ENCODE measurements around the gene GPC1. TPM values are rescaled to one million over a fixed set of nuclear protein-coding genes. Genes with fewer than 3 reads are reported as not detected.

Gene GPC1
- total and polyA plus RNA-seq, 2 experiments from 2014 or later: 71.4 to 142 TPM

DNA sequence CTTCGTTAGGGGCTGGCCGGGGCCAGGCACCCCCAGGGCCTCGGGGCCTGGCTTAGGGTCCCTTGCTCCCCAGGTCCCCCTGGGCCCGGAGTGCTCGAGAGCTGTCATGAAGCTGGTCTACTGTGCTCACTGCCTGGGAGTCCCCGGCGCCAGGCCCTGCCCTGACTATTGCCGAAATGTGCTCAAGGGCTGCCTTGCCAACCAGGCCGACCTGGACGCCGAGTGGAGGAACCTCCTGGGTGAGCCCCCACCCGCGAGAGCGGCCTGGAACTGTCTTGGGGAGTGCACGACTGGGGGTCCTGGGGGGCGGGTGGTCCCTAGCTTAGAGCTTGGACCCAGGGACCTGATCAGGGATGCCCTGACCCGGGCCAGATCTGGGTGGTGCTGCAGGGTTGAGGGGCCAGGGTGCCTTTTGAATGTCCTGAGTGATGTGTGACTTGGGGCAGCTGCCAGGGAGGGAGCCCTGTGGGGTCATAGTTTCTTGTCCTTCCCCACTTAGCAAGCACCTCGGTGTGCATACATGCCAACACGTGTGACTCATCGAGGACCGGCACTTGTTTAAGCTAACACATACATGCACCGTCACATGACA lies 27.9 kb downstream of the GPC1 start:
- H3K4me3 ChIP-seq: no peak overlapping the region
- H4K20me1 ChIP-seq (ENCODE audit: insufficient read depth, poor library complexity, severe bottlenecking): peaks cover 7% of the 10 kb centered on the region
- no peak for TF ChIP-seq EZH2 (IDR thresholded peaks at IDR 0.05; ENCODE audit: borderline replicate concordance)
- no peak for TF ChIP-seq CTCF (IDR thresholded peaks at IDR 0.05; ENCODE audit: poor library complexity)
- TF ChIP-seq EZH2phosphoT487 (IDR thresholded peaks at IDR 0.05; ENCODE audit: low read depth, severe bottlenecking, unreplicated experiment): no peak
- no peak overlapping the region for H2AFZ ChIP-seq
- DNase-seq (ENCODE audit: low spot score): no peak
- H3K27ac ChIP-seq: no peak overlapping the region
- 95% methylated on average over 22 of the region's 22 CpGs for WGBS (ENCODE audit: low lambda C conversion rate, missing lambda C conversion rate)
- no peaks in the 10 kb centered on the region for H3K36me3 ChIP-seq (replicated peaks; ENCODE audit: insufficient read depth, low read depth)
- no peak overlapping the region for H3K4me2 ChIP-seq
- no peaks in the 10 kb centered on the region for H3K4me1 ChIP-seq (ENCODE audit: insufficient read depth)
- H3K27me3 ChIP-seq: no peaks in the 10 kb centered on the region
- H3K9me3 ChIP-seq (ENCODE audit: low read depth): no peaks in the 10 kb centered on the region
- H3K9me2 ChIP-seq (replicated peaks; ENCODE audit: insufficient read depth): no peaks in the 10 kb centered on the region
- H3K79me2 ChIP-seq: no peaks in the 10 kb centered on the region

DNA sequence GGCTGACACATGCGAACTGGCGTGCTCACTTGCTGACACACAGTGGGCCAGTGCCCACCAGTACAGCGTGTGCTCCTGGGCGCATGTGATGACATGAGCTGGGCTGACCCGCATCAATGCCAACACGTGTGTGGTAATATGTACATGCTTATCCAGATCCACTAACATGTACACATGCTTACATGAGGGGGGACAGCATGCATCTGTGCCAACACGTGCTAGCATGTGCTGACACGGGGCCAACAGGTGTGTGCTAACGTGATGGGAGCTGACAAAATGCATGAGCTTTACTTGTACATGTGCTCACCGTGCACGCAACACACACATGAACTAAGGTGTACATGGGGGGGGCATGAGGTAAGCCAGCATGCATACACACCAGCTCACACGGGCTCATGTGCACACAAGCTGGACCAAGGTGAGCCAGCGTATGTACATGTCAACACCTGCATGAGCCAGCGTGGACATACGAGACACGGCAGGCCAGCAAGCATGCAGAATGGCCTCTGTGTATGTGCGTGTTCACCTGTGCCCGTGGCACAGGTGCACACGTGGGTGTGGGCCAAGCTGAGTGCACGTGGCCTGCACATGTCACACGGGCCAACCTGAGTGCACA lies 28.5 kb downstream of the GPC1 start:
- WGBS (ENCODE audit: low lambda C conversion rate, missing lambda C conversion rate): 99% methylated on average over 21 of the region's 21 CpGs

DNA sequence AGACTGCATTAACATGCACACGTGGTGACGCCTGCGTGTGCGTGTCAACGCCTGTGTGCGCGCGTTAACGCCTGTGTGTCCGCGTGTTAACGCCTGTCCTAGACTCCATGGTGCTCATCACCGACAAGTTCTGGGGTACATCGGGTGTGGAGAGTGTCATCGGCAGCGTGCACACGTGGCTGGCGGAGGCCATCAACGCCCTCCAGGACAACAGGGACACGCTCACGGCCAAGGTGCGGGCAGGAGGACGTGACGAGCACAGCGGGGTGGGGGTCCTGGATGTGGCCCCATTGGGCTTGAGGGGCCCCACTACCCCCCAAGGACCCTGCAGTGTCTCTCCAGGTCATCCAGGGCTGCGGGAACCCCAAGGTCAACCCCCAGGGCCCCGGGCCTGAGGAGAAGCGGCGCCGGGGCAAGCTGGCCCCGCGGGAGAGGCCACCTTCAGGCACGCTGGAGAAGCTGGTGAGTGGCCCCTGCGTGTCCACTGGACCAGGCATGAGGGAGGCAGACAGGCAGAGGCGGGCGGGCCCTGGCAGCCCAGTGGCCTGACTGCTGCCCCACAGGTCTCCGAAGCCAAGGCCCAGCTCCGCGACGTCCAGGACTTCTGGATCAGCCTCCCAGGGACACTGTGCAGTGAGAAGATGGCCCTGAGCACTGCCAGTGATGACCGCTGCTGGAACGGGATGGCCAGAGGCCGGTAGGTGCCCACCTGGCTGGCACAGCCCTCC lies 29.2 kb downstream of the GPC1 start:
- H3K9me3 ChIP-seq (ENCODE audit: low read depth): no peaks in the 10 kb centered on the region
- WGBS (ENCODE audit: low lambda C conversion rate, missing lambda C conversion rate): 98% methylated on average over 38 of the region's 43 CpGs
- TF ChIP-seq CTCF (IDR thresholded peaks at IDR 0.05; ENCODE audit: poor library complexity) (no peak), EZH2phosphoT487 (IDR thresholded peaks at IDR 0.05; ENCODE audit: low read depth, severe bottlenecking, unreplicated experiment) (no peak), EZH2 (IDR thresholded peaks at IDR 0.05; ENCODE audit: borderline replicate concordance) (no peak)
- H3K27ac ChIP-seq: no peak overlapping the region
- H3K4me1 ChIP-seq (ENCODE audit: insufficient read depth): no peaks in the 10 kb centered on the region
- no peaks in the 10 kb centered on the region for H3K9me2 ChIP-seq (replicated peaks; ENCODE audit: insufficient read depth)
- no peak overlapping the region for H2AFZ ChIP-seq
- no peak overlapping the region for H3K4me3 ChIP-seq
- H3K79me2 ChIP-seq: no peaks in the 10 kb centered on the region
- no peaks in the 10 kb centered on the region for H4K20me1 ChIP-seq (ENCODE audit: insufficient read depth, poor library complexity, severe bottlenecking)
- H3K36me3 ChIP-seq (replicated peaks; ENCODE audit: insufficient read depth, low read depth): no peaks in the 10 kb centered on the region
- peak; percentile 3 for DNase-seq (ENCODE audit: low spot score)
- H3K27me3 ChIP-seq: no peaks in the 10 kb centered on the region
- H3K4me2 ChIP-seq: no peak overlapping the region

More for the DNA sequence above, 28.5 kb downstream of the GPC1 start:
- TF ChIP-seq EZH2 (IDR thresholded peaks at IDR 0.05; ENCODE audit: borderline replicate concordance) (no peak), EZH2phosphoT487 (IDR thresholded peaks at IDR 0.05; ENCODE audit: low read depth, severe bottlenecking, unreplicated experiment) (no peak), CTCF (IDR thresholded peaks at IDR 0.05; ENCODE audit: poor library complexity) (no peak)
- H4K20me1 ChIP-seq (ENCODE audit: insufficient read depth, poor library complexity, severe bottlenecking): peaks cover 6% of the 10 kb centered on the region
- H3K36me3 ChIP-seq (replicated peaks; ENCODE audit: insufficient read depth, low read depth): no peaks in the 10 kb centered on the region
- no peaks in the 10 kb centered on the region for H3K9me3 ChIP-seq (ENCODE audit: low read depth)
- H3K4me2 ChIP-seq: no peak overlapping the region
- no peak overlapping the region for H3K27ac ChIP-seq
- H3K4me3 ChIP-seq: no peak overlapping the region
- peak; percentile 2 for DNase-seq (ENCODE audit: low spot score)
- no peaks in the 10 kb centered on the region for H3K9me2 ChIP-seq (replicated peaks; ENCODE audit: insufficient read depth)
- H3K4me1 ChIP-seq (ENCODE audit: insufficient read depth): no peaks in the 10 kb centered on the region
- H3K27me3 ChIP-seq: no peaks in the 10 kb centered on the region
- H3K79me2 ChIP-seq: no peaks in the 10 kb centered on the region
- H2AFZ ChIP-seq: no peak overlapping the region
